GM18511 (cell line): ENCODE results near the gene GHR.
A peak's percentile ranks its signal among the peaks of the same experiment; 100 is the strongest.

ENCODE experiments used
- ATAC-seq: cut with Tn5 transposase; IDR thresholded peaks from one replicate; pipeline ENCODE4 v1.9.1; 2021; ENCODE audit warnings: mild to moderate bottlenecking, moderate library complexity; ENCODE audit not compliant: unreplicated experiment

GHR gene

DNA sequence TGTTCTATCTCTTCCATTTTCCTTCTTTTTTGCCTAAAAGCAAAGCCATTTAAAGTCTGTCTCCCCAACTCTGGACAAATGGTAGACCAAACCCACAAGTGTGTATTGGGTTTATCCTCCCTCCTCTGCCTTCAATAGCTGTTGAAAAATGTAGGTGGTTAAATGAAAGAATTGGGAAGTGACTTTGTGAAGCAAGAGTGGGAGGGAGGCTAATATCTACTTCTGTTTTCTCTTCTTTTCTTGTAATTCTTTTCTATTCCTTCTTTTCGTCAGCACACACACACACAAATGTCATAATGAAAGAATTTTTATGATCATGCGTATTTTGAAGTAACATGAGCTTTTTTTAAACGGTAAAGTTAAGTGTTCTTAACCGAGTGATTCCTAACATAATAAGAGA is 337.2 kb downstream of the GHR start:
- no peak for ATAC-seq

DNA sequence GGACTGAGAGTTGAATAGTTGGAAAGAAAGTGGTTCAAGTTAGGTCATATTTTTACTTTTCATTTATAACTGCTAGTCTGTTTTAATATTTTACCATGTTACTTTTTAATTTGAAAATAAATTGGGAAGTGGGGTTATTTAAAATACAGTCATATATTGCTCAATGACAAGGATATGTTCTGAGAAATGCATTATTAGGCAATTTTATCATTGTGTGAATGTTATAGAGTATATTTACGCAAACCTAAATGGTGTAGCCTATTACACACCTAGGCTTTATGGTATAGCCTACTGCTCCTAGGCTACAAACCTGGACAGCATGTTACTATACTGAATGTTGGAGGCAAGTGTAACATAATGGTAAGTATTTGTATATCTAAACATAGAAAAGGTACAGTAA is 338.6 kb downstream of the GHR start:
- ATAC-seq = no peak

DNA sequence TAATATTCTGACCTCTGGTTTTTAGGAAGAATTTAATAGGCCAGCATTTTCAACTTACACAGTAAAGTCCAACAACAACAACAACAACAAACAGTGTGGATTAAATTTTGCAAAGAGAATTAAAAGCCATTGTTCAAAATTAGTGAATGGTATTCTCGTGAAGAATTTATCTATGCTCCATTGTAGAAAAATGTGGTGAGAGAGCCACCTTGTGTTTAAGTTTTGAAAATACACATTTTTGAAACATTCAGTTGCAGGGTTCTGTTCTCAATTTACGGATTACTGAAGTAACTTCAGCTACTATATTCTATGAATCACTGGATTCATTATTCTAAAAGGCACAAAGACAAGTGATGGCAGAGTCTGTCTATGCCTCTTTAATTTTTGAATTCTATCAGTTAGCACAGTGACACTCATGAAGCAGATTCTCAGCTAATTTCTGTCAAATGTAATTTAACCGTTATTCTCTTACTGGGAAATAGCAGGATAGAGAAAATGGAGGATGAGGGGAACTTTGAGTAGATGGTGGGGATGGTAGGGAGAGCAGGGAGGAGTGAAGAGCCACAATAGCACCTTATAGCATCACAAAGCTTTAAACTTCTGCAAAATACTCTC is 344.4 kb downstream of the GHR start:
- peak; percentile 60 for ATAC-seq

DNA sequence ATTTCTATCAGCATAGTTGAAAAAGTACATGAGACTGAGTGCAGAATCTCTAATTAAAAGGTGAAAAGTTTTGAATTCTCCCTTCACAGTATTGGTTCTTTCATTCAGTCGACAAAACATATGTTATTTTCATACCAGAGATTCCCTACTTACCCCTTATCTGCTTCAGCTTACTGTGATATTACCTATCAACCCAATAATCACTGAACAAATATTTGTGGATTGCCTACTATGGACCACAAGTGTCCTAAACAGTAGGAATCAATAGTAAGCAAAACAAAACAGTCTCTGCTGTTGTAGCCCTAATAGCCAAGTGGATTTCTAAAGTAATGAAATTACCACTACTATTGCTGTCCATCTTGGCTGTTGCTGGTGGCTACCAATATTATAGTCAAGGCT is 344.9 kb downstream of the GHR start:
- no peak for ATAC-seq

DNA sequence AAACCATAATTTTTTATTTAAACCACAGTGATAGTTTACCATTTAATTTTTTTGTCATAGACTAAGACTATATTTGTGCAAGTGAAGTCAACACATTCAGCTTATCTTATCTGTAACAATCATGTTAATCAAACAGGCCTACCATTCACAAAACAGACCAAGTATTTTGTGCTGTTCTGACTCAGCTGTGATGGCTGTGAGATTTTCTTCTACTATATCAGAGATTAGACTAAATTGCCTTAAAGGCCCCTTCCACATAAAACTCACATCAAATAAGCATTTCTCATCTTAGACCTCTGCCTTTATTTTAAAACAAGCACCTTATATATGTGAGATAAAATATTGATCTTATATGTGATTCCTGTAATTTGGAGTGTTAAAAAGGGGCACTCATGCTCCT is 346.8 kb downstream of the GHR start:
- no peak for ATAC-seq
